HuH-7 (cell line): ENCODE data around the gene TRIM3.

ENCODE experiments used
- DNase-seq: peaks from one replicate; pipeline ENCODE4 v3.0.0; 2011; ENCODE audit warnings: low spot score

The TRIM3 gene

GRCh38 chr11:6401464-6401863, 72.3 kb downstream of the TRIM3 start:
- no peak for DNase-seq

DNA sequence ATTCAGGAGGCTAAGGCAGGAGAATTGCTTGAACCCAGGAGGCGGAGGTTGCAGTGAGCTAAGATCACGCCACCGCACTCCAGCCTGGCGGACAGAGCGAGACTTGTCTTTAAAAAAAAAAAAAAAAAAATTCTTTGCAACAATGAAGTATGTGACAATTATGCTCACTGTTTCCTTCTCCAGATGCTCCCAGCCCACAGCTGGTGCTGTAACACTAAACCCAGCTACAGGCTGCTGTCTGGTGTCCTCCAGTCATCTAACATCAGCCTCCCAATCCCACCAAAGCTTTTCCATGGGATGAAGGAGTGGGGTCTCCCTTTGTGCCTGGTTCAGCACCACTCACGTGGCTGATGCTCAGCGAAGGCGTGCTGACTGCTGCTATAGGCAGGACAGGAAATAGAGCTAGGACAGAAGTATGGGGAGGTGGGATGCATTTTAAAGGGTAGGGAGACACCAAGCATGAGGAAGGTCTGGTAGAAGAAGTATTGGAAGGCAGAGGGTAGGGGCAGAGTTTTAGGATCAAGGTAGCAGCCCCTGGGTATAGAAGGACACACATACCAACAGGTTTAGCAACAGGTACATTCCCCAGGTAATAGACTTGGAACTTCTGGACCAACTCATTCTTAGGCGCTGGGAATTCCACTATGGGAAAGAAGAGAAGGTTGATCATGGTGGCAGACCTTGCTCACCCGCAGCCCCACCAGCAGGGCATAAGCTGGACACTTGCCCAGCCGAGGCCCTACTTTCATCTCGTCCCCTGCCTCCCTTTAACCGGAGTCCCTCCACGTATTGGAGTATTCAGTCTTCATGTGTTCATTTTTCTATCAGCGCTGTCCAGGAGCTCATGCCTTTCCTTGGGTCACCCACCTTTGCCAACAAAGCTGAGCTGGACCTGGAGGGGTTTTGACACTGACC, 73.1 kb downstream of the TRIM3 start:
- no peak for DNase-seq
